GM19467 (cell line): ENCODE data around the gene ABHD12B.

Source experiments
- ATAC-seq: cut with Tn5 transposase; IDR thresholded peaks from one replicate; pipeline ENCODE4 v1.9.1; 2021; ENCODE audit warnings: mild to moderate bottlenecking, moderate library complexity; ENCODE audit not compliant: unreplicated experiment

ABHD12B gene, protein sequence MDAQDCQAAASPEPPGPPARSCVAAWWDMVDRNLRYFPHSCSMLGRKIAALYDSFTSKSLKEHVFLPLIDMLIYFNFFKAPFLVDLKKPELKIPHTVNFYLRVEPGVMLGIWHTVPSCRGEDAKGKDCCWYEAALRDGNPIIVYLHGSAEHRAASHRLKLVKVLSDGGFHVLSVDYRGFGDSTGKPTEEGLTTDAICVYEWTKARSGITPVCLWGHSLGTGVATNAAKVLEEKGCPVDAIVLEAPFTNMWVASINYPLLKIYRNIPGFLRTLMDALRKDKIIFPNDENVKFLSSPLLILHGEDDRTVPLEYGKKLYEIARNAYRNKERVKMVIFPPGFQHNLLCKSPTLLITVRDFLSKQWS

DNA sequence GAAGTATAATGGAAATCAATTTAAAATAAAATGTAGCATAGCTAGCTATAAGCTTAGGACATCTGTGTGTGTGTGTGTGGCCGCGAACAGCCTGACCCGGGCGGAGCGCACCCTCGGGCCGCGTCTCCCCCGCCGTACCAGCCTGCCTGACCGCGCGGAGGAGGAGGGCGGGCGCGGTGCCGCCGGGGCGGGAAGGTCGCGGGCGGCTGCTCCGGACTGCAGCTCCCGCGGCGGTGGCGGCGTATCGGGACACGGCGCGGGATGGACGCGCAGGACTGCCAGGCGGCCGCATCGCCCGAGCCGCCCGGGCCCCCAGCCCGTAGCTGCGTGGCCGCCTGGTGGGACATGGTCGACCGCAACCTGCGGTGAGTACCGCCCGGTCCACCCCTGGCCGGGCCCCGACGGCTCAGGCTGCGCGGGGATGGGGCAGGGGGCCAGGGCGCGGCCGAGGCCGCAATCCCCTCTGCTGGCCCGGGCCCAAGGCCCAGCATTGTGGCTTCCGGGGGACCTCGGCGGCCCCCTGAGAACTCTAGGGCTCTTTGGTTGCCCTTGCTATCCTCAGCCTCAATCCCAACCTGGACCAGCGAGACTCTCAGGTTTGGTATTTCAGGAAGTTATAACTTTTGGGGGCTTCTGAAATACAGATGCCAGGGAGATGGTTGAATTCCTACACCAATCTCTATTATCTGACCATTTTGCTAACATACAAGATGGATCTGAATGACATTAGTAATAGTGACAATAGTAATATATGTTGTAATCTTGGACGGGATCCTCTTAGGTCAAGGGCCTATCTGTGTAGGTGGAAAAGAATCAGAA is at the start of gene ABHD12B:
TSS of gene ABHD12B (plus strand) at position 140 of the 819 bp plus-strand sequence. CDS start at position 262, 122 bp downstream.
- ATAC-seq = no peak

DNA sequence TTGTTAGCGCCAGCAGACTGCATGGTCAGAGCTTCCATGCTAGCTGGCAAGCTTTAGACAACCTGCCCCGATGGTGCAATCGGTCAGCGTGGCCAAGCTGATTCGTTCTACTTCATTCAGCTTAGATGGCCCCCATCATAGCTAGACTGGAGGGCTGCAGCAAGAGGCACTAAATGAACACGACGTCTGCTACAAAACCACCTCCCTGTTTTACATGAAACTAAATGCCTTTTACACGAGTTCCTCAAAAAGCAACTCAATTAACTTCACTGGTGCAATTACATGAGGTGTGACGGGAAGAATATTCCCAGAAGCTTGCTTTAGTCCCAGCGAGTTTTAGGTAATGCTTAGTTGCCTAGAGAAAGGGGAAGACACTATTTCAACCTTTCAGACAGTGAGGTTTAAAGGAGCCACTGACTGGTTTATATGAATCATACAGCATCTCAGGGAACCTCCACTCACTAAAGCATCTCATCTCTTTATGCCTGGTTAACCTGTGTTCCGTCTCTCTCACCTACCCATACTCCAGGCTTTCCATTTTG is 49.3 kb upstream of the ABHD12B start:
- no peak for ATAC-seq

DNA sequence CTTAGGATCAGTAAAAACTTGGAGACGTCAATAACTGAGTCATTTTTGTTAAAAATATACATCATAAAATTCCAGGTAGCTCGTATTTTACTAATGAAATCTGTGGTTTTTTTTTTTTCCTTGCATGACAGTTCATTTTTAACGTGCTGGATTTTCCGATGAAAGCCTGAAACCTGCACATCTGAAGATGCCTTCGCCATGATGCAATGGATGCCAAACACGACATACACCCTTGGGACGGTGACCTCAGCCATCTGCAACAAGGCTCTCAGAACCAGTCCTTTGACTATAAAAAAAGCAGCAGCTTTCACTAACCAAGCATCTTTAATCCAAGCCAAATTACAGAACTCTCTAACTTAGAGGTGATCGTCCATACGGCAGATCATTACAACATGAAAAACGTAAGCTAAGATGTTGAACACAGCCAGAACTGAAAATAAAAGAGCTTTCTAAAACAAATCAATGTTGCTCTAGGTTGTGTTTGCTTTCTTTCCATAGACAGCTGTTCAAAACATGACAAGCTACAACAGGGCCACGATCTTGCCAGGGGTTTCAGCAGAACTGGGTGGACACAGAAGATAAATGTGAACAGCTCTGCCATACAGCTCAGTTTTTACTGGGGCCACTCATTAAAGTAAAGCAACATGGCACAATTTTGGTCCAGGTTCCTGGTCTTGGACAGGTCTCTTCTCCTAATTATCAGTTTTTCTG is 48.6 kb upstream of the ABHD12B start:
- ATAC-seq = peak; percentile 16

DNA sequence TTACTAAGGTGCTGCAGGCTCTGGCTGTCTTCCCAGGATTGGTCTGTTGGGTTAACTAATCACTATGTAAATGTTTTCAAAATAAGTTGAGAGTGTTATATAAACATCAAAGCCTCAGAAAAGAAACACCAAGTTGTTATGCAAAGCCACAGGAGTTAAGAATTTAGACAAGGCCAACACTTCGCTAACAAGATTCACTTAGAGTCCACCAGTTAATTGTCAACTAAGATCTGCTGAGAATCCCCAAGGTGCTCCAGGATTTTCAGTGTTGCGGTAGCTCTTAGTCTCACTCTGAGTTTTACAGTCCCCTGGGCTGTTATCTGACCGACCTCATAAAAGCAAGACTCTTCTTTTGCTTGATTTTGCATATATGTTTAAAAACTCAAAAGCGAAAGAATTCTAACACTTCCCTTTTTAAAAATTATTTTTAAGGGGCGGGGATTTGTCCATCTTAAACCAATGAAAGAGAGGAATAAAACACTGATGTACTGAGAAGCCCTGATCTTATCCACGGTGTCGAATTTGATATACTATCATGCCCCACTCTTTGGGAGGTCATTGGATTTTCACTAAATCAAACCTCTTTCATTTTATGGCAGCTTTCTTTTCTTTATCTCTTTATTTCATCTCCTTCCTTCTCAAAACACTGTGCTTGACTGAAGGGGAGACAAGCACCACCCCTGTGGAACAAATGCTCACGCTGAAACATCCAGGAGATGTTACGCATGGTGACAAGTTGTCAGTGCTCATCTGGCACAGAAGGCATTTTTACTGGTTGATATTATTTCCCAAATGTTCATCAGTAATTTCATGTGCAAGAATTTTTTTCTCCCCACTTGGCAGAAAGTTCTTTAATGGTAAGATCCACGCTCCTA is 47.9 kb upstream of the ABHD12B start:
- ATAC-seq = peak; percentile 70

DNA sequence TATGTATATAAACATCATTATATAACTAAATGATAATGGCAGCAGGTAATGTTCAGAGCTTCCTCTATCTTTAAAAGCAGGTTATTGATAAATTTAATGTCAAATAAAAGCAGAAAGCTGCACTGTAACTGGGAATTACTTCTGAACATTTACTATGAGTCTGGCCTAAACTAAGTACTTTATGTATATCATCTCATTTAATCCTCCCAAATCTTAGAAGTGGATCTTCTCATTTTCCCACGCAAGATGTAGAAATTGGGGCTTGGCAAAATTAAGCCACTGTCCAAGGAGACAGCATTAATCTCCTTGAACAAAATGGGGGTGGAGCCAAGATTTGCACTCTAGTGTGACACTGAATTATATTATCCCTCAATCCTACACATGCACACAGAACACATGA is 46.5 kb upstream of the ABHD12B start:
- no peak for ATAC-seq

DNA sequence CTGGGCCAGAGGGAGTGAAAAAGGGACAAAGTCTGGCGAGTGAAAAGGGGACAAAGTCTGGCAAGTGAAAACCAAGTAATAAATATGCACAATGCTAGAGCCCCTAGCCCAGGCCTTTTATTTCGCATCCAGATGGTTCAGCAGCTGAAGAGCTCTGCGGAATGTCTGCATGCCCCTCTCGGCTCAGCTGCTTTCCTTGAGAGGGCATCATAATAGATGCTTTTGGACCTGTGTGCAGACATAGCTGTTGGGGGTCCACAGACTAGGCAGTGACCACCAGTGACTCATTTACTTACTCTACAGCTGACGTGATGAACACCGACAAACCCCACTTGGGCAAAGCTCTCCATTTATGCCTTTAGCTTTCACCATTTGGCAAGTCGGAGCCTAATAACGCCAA is 45.2 kb upstream of the ABHD12B start:
- ATAC-seq = no peak

DNA sequence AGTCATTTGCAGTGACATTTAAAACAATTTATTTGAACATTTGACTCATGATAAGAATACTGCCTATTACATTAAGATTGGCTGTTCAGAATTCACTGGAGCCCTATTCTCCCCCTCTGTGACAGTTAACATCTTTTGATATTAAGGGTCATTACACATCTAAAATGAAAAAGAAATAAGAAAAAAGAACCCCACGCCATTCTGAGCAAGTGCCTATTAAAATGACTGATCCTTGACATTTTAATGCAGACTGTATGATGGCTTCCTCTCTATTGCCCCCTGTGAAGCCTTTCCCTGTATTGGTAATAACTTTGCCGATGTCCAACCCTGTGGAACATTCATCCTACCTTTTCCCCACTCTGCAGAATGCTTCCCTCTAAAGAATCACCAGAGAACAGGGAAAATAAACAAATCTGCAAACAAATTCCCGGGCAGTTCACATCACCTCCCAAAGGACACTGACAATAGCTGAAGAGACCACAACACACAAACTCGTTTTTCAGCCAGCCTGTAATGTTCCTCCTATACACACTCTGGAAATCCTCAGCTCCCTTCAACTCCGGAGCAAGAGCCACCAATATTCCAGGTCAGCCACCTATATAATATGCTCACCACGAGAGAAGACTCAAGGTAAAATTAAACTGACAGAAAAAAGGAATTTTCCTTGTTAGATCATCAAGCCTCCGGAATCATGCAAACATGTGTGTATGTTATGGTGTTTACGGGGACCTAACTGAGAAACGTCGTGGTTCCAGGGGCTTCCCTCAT is 42.9 kb upstream of the ABHD12B start:
- ATAC-seq = no peak

DNA sequence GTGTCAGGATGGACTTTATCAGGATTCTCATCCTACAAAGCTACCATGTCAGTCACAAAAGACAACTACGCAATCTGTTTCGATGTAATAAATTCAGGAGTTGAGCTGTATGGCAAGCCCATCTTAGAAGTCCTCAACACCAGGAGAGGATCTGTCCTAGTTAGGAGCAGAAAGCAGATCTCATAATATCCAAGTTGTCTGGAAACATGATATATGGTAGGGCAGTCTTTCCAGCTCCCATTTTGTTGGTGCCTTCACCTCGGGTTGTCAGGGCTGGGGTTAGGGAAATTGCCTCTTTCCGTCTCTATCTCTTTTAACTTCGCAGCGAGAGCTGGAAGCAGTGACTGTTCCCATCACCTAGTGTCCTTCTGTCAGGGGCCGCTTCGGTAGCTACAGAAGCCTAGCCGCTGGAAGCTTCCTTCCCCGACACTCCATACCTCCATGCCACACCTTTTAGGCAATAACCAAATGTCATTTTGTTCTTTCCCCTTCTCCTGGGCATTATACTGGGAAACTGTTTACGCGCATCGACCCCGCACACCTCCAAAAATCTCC is 42.3 kb upstream of the ABHD12B start:
- no peak for ATAC-seq

DNA sequence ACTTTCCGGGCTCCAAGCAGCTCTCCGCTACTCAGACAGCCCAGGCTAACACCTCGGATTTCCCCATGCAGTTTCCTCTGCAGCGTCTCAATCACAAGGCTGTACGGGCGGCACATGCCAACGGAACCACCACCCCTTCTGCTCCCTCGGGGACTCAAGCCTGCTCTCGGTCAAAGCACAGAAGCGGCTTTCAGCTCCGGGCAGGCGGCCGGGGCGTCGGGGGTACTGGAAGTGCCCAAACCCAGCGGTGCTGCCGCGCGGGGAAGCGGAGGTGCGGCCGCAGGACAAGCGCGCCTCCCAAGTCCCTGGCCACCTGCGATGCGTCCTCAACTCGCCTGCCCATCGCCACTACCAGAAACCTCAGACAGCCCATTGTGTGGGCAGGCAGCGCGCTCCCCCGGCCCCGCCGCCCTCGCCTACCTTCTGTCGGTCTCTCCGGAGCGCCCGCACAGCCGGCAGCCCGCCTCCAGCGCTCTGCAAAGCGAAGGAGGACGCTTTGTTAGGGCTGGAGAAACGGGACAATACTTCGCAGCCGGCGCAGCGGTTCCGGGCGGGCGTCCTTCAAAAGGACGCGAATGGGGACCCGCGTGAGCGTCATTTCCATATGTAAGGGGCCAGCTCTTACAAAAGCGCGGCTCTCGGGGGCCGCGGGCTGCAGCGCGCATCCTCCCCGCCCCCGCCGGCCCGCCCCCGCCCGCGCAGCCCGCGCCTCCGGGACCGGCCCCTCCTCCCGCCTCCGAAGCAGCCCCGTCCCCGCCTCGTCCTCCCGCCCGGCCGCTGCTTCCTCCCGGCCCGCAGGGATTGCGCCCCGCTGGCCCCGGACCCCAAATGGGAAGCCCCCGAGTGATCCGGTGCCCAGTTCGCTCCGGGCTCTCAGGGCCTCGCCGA is 41.6 kb upstream of the ABHD12B start:
- ATAC-seq = peak; percentile 27

DNA sequence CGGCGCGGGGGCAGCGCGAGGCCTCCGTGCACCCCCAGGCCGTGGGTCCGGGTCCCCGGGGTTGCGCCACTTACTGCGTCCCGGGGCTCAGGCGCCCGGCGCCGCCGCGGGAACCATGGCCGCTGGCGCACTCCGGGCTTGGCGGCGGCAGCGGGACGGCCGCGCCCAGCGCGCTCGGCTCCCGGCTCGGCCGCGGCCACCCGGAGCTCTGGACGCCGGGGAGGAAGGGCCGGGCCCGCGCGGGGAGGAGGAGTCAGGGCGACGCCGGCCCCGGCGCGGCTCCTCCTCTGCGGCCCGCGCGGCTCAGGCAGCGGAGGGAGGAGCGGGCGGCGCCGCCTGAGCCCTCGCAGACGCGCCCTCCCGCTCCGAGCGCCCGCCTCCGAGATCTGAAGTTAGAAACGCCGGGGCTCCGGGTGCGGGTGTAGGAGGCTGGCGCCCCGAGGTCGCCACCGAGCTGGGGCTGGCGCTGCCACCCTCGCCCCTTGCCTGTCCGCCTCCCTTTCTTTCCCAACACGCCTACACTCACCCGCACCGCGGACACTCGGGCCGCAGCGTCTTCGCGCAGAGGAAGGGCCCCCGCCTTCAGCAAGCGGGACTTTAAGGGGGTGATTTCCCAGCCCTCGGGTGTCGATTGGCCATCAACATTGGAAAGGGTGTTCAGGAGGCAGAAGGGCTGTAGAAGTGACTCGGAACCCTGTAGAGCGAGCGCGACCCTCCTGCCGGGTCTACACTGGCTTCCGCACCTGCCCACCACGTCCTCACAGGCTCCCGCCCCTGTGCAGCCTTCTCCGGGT is 40.7 kb upstream of the ABHD12B start, which contains the start of gene NIN:
TSS of gene NIN (minus strand) at position 231 of the 794 bp plus-strand sequence. CDS start 9,106 bp downstream, outside the sequence.
- peak; percentile 76 for ATAC-seq

DNA sequence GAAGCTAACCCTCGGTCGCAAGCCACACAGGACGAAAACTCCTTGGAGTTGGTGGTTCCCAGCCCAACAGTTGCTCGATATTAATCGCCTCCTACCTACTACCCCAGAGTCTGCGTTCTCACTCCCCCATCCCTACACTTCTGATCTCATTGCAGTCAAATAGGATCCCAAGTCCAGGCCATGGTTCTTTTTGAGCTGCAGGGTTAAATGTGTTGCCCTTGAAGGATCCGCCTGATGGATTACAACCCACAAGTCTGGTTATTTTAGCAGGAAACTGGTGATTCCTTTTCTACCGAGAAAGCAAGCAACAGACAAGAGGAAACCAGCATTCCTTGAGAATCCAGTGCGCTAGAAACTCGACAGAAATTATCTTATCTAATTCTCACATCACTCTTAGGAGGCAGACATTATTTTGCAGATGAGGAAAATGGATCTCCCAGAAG is 40.1 kb upstream of the ABHD12B start:
- ATAC-seq = no peak

DNA sequence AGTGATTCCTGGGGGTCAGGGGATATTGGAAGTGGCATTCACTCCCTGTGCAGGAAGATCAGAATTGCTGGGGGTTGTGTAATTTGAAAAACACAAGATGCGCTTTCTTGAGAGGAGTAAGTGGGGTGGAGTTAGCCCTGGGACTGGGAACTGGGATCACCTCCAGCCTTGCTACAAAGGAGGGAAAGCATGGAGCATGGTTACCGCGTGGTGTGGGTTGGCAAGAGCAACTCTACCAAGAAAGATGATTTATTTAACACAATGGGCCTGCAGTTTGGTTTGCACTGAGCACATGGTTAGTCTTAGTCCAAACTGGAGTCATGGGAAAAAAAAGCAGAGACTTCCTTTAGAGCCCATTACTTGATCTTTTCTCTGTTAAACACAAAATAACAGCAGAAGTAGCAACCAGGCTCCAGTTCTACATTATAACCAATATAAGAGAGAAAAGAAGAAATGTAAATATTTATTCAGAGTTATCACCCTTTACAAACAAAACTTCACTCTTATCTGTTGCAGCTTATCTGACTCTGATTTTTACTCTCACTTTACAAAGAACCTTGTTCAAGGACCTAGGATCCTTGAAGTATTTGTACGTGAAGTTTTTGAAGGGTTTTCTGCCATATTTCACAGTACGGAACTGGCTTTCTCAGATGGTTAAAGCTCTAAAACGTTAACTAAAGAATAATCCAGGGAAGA is 38.8 kb upstream of the ABHD12B start:
- no peak for ATAC-seq

DNA sequence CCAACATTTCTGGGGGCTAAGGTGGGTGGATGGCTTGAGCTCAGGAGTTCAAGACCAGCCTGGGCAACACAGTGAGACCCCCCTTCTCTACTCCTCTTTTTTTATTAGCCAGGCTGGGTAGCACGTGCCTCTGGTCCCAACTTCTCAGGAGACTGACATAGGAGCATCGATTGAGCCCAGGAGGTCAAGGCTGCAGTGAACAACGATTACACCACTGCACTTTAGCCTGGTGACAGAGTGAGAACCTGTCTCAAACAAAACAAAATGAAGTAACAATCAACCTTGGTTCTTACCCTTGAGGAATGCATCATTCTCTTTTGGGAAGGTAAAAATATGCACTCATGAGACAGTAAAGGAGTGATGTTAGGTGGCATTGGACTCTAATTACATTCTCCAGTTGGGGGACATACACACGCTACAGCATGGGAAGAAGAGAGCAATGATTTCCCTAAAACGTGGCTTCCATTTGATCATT is 37.0 kb upstream of the ABHD12B start:
- no peak for ATAC-seq

DNA sequence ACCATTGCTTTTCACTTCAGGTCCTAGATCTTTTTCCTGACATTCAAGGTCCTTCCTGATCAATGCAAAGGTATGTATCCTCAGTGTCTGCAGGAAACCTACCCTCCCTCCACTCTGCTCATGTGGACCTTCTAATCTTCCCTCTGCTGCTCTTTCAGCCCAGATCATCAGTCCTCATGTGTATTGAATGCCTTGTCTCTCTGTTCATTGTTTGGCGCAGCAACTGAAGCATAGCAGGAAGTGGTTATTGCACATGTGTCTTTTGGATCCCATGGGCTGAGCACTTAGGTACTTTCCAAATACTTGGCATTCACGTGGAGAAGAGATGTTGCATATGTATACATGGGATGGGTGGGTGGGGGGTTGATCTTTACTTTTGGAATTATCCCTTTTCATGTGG is 36.6 kb upstream of the ABHD12B start:
- no peak for ATAC-seq

DNA sequence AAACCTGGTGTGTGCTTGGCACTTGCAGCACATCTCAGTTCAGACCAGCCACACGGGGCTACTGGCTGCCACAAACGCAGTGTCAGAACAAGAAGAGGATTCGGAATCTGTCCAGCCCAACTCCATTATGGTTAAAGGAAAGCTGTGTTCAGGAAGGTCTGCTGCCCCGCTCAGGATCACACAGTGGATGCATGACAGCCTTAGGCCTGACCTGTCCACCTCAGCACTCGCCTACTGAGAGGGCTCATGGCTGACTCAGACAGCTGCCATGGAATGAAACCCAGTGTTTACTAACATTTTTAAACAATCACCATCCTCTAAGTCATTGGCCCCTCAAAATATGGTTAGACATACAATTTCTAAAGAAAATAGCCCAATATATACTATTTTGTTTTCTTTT is 35.3 kb upstream of the ABHD12B start:
- no peak for ATAC-seq

DNA sequence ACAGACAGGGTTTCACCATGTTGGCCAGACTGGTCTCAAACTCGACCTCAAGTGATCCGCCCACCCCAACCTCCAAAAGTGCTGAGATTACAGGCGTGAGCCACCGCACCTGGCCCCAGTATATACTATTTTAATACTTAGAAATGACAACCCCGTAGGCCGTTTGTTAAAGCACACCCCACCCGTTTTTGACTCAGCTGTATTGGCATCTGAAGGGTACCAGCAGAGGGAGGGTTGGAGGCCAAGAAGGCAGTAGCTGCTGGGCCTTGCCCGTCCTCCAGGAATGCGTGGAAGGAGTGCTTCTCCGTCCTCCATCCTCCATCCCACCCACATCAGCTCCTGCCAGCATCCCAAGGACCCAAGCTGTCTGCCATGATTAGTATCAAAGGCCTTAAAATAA is 34.6 kb upstream of the ABHD12B start:
- ATAC-seq = no peak
